Spinal cord (tissue), 10 donors: Measurements from ENCODE around the gene PTPRG. TPM values are rescaled to one million over a fixed set of nuclear protein-coding genes. Genes with fewer than 3 reads are reported as not detected.
A peak's percentile ranks its signal among the peaks of the same experiment; 100 is the strongest.

ENCODE experiments used
- DNase-seq, 6 donors: peaks; one replicate each; pipeline versions ENCODE4 v3.0.0 to v3.0.0-alpha.2; 2013 to 2015; ENCODE audit warnings: low spot score in 6 of 6, low read depth in 4 of 6
- H3K27ac ChIP-seq: one replicate; pipeline ENCODE4 v1.5.1; 2013; ENCODE audit warnings: low read depth, low read length, control low read depth
- H3K27me3 ChIP-seq: one replicate; pipeline ENCODE4 v1.6.1; 2013; ENCODE audit warnings: low read length; ENCODE audit not compliant: control insufficient read depth, insufficient read depth
- H3K36me3 ChIP-seq: one replicate; pipeline ENCODE4 v1.6.1; 2013; ENCODE audit warnings: low read length; ENCODE audit not compliant: control insufficient read depth, insufficient read depth
- H3K4me1 ChIP-seq: one replicate; pipeline ENCODE4 v1.6.1; 2013; ENCODE audit warnings: low read length; ENCODE audit not compliant: control insufficient read depth, insufficient read depth
- H3K4me3 ChIP-seq: one replicate; pipeline ENCODE4 v1.5.1; 2013; ENCODE audit warnings: low read depth, low read length, control low read depth
- H3K9me3 ChIP-seq: one replicate; pipeline ENCODE4 v1.6.1; 2013; ENCODE audit warnings: low read length; ENCODE audit not compliant: control insufficient read depth, insufficient read depth
- WGBS: methylation state at CpG from one replicate; pipeline ENCODE4 v1.1.5; 2013; ENCODE audit warnings: missing lambda C conversion rate; ENCODE audit not compliant: insufficient coverage; 5-methylcytosine and 5-hydroxymethylcytosine counted together
- polyA plus RNA-seq, 2 donors: library from polyadenylated mRNA; unstranded; fragments of 120-200 nt; gene quantifications; one replicate each; pipeline ENCODE4 v1.2.1, GENCODE V29; 2013; ENCODE audit not compliant: insufficient read length in 2 of 2
- total RNA-seq, 2 donors: library from RNA; depleted of rRNA in 1 of 2; stranded (reverse); fragments of 120-200 nt in 1 of 2; fragments of >200 nt in 1 of 2; gene quantifications; one replicate each; pipeline versions ENCODE4 v1.2.3 to v1.2.4, GENCODE V29; 2013 to 2014
- donor health status: healthy.

Gene PTPRG
- total and polyA plus RNA-seq, 4 donors: 29.2 to 106 (median 60.2) TPM

GRCh38 chr3:62015111-62015510, 453.7 kb downstream of the PTPRG start:
- H3K4me1 ChIP-seq: peaks cover 3% of the 10 kb centered on the region
- no peak overlapping the region for H3K27ac ChIP-seq
- WGBS: 86% methylated on average over 2 of the region's 3 CpGs
- no peak overlapping the region for H3K4me3 ChIP-seq
- H3K27me3 ChIP-seq: no peaks in the 10 kb centered on the region
- DNase-seq: no peak
- H3K9me3 ChIP-seq: no peaks in the 10 kb centered on the region
- no peaks in the 10 kb centered on the region for H3K36me3 ChIP-seq

- Histone ChIP-seq H3K27me3 (no peaks in the 10 kb centered on the region), H3K9me3 (no peaks in the 10 kb centered on the region), H3K27ac (no peak overlapping the region), H3K36me3 (no peaks in the 10 kb centered on the region), H3K4me3 (no peak overlapping the region), H3K4me1 (peaks cover 3% of the 10 kb centered on the region)
- DNase-seq: no peak
- no CpG with 5 or more reads among the region's 1 CpG for WGBS
Measured at GRCh38 chr3:62019906-62020305, 458.5 kb downstream of the PTPRG start.

- H3K27ac ChIP-seq: no peak overlapping the region
- H3K4me3 ChIP-seq: no peak overlapping the region
- DNase-seq: no peak
- no peaks in the 10 kb centered on the region for H3K4me1 ChIP-seq
- 93% methylated on average over 2 of the region's 2 CpGs for WGBS
- H3K27me3 ChIP-seq: no peaks in the 10 kb centered on the region
- H3K36me3 ChIP-seq: no peaks in the 10 kb centered on the region
- no peaks in the 10 kb centered on the region for H3K9me3 ChIP-seq
Measured at GRCh38 chr3:62020706-62021105, 459.3 kb downstream of the PTPRG start.

- Histone ChIP-seq H3K36me3 (no peaks in the 10 kb centered on the region), H3K27ac (no peak overlapping the region), H3K4me1 (peaks cover 3% of the 10 kb centered on the region), H3K4me3 (no peak overlapping the region), H3K9me3 (no peaks in the 10 kb centered on the region), H3K27me3 (no peaks in the 10 kb centered on the region)
- no peak for DNase-seq
- 100% methylated on average over 2 of the region's 4 CpGs for WGBS
Measured at GRCh38 chr3:62022312-62022711, 460.9 kb downstream of the PTPRG start.

GRCh38 chr3:62024882-62025281, 463.5 kb downstream of the PTPRG start:
- H3K4me1 ChIP-seq: peaks cover 3% of the 10 kb centered on the region
- no peaks in the 10 kb centered on the region for H3K36me3 ChIP-seq
- no peak overlapping the region for H3K27ac ChIP-seq
- H3K27me3 ChIP-seq: no peaks in the 10 kb centered on the region
- H3K4me3 ChIP-seq: no peak overlapping the region
- WGBS: no CpG with 5 or more reads among the region's 3 CpGs
- no peaks in the 10 kb centered on the region for H3K9me3 ChIP-seq
- no peak for DNase-seq

- Histone ChIP-seq H3K27ac (no peak overlapping the region), H3K27me3 (no peaks in the 10 kb centered on the region), H3K4me1 (peaks cover 3% of the 10 kb centered on the region), H3K36me3 (no peaks in the 10 kb centered on the region), H3K4me3 (no peak overlapping the region), H3K9me3 (no peaks in the 10 kb centered on the region)
- no CpG with 5 or more reads among the region's 1 CpG for WGBS
- no peak for DNase-seq
Measured at GRCh38 chr3:62025913-62026312, 464.5 kb downstream of the PTPRG start.

- Histone ChIP-seq H3K9me3 (no peaks in the 10 kb centered on the region), H3K27ac (no peak overlapping the region), H3K4me1 (peaks cover 3% of the 10 kb centered on the region), H3K27me3 (no peaks in the 10 kb centered on the region), H3K4me3 (no peak overlapping the region), H3K36me3 (no peaks in the 10 kb centered on the region)
- peak in 1 of 6 donors; percentile 31 for DNase-seq
- 74% methylated on average over 4 of the region's 4 CpGs for WGBS
Measured at GRCh38 chr3:62027241-62027640, 465.9 kb downstream of the PTPRG start.

- H3K27me3 ChIP-seq: no peaks in the 10 kb centered on the region
- no peaks in the 10 kb centered on the region for H3K36me3 ChIP-seq
- no peak overlapping the region for H3K4me3 ChIP-seq
- H3K4me1 ChIP-seq: peaks cover 3% of the 10 kb centered on the region
- H3K9me3 ChIP-seq: no peaks in the 10 kb centered on the region
- DNase-seq: peak in 1 of 6 donors; percentile 44
- no CpG with 5 or more reads among the region's 5 CpGs for WGBS
- H3K27ac ChIP-seq: no peak overlapping the region
Measured at GRCh38 chr3:62027796-62028195, 466.4 kb downstream of the PTPRG start.

GRCh38 chr3:62028236-62028635, 466.9 kb downstream of the PTPRG start:
- no CpG with 5 or more reads among the region's 5 CpGs for WGBS
- peaks cover 3% of the 10 kb centered on the region for H3K4me1 ChIP-seq
- no peaks in the 10 kb centered on the region for H3K36me3 ChIP-seq
- H3K27me3 ChIP-seq: no peaks in the 10 kb centered on the region
- no peak overlapping the region for H3K4me3 ChIP-seq
- H3K9me3 ChIP-seq: no peaks in the 10 kb centered on the region
- DNase-seq: no peak
- H3K27ac ChIP-seq: no peak overlapping the region

GRCh38 chr3:62032738-62033137, 471.4 kb downstream of the PTPRG start:
- Histone ChIP-seq H3K27ac (no peak overlapping the region), H3K4me1 (no peaks in the 10 kb centered on the region), H3K27me3 (no peaks in the 10 kb centered on the region), H3K36me3 (no peaks in the 10 kb centered on the region), H3K9me3 (no peaks in the 10 kb centered on the region), H3K4me3 (no peak overlapping the region)
- DNase-seq: no peak
- WGBS: 74% methylated on average over 3 of the region's 5 CpGs
